Upper lobe of left lung (tissue), 6 donors: ENCODE data around the gene HACD2. TPM values are rescaled to one million over a fixed set of nuclear protein-coding genes. Genes with fewer than 3 reads are reported as not detected.

Experiments
- ATAC-seq, 2 donors: fragments of 200-7000 bp; cut with Tn5 transposase; one replicate each; pipeline ENCODE4 v1.9.1; 2022; ENCODE audit warnings: mild to moderate bottlenecking in 2 of 2, moderate library complexity in 2 of 2; ENCODE audit not compliant: low FRiP score in 2 of 2
- DNase-seq, 2 donors: peaks; one replicate each; pipeline ENCODE4 v3.0.0-alpha.2; 2019 to 2020
- H3K27ac ChIP-seq, 4 donors: fragments of 200-600 bp; sonication (generic); one replicate each; pipeline ENCODE4 v1.5.1; 2016 to 2019
- H3K27me3 ChIP-seq, 4 donors: fragments of 200-600 bp; sonication (generic); one replicate each; pipeline ENCODE4 v1.5.1; 2017 to 2019
- H3K36me3 ChIP-seq, 4 donors: fragments of 200-600 bp; sonication (generic); one replicate each; pipeline ENCODE4 v1.5.1; 2016 to 2019
- H3K4me1 ChIP-seq, 4 donors: fragments of 200-600 bp; sonication (generic); one replicate each; pipeline ENCODE4 v1.5.1; 2018 to 2019
- H3K4me3 ChIP-seq, 4 donors: fragments of 200-600 bp; sonication (generic); one replicate each; pipeline ENCODE4 v1.5.1; 2017 to 2019; ENCODE audit warnings: mild to moderate bottlenecking in 2 of 4, moderate library complexity in 1 of 4
- H3K9me3 ChIP-seq, 4 donors: fragments of 200-600 bp; sonication (generic); one replicate each; pipeline ENCODE4 v1.5.1; 2018 to 2019
- CTCF ChIP-seq, 6 experiments: fragments of 450-650 bp in 4 of 6; fragments of 200-600 bp in 2 of 6; sonication (generic) in 2 of 6; IDR thresholded peaks; one replicate each; pipeline ENCODE4 v1.5.1; 2016 to 2019; ENCODE audit warnings: antibody characterized with exemption in 6 of 6
- EP300 ChIP-seq, 4 donors: sonication (generic); formaldehyde crosslinking; IDR thresholded peaks; one replicate each; pipeline ENCODE4 v1.5.1; 2017; ENCODE audit warnings: antibody characterized with exemption in 4 of 4, control low read depth in 2 of 4
- POLR2A ChIP-seq, 4 donors: fragments of 450-650 bp; IDR thresholded peaks; one replicate each; pipeline ENCODE4 v1.5.1; 2016 to 2017; ENCODE audit warnings: antibody characterized with exemption in 4 of 4, mild to moderate bottlenecking in 2 of 4
- POLR2AphosphoS5 ChIP-seq, 2 donors: sonication (generic); formaldehyde crosslinking; IDR thresholded peaks; one replicate each; pipeline ENCODE4 v1.5.1; 2017; ENCODE audit warnings: antibody characterized with exemption in 2 of 2
- WGBS, 2 donors: methylation state at CpG; one replicate each; pipeline ENCODE4 v1.1.5; 2017 to 2018; 5-methylcytosine and 5-hydroxymethylcytosine counted together
- total RNA-seq, 6 donors: library from RNA; depleted of rRNA in 4 of 6; stranded (reverse); fragments of >200 nt in 4 of 6; gene quantifications; one replicate each; pipeline versions ENCODE4 v1.1.0 to v1.2.1, GENCODE V29; 2016 to 2021
- donor health status: DM: no; HTN: no; CAD: no; lungs with moderate emphysema.
- donor health status: DM: no; HTN: yes; CAD: no; lungs with severe emphysema.

Gene HACD2
- total RNA-seq, 6 donors from 2014 or later = 12.5 to 60.4 (median 39.1) TPM

GRCh38 chr3:123480428-123480827, 104.4 kb downstream of the HACD2 start:
- Histone ChIP-seq H3K4me3 (no peak overlapping the region), H3K36me3 (no peaks in the 10 kb centered on the region), H3K9me3 (no peaks in the 10 kb centered on the region), H3K4me1 (no peaks in the 10 kb centered on the region), H3K27me3 (no peaks in the 10 kb centered on the region), H3K27ac (no peak overlapping the region)
- 61 to 76% methylated on average over 3 to 4 of the region's 4 CpGs for WGBS, 2 donors
- DNase-seq = no peak
- no peak for ATAC-seq
- no peak for TF ChIP-seq EP300 (IDR thresholded peaks at IDR 0.05)

- Histone ChIP-seq H3K4me1 (no peaks in the 10 kb centered on the region), H3K27me3 (no peaks in the 10 kb centered on the region), H3K27ac (no peak overlapping the region), H3K36me3 (no peaks in the 10 kb centered on the region), H3K9me3 (no peaks in the 10 kb centered on the region), H3K4me3 (no peak overlapping the region)
- DNase-seq (no peak), ATAC-seq (no peak)
- WGBS, 2 donors = 90 to 92% methylated on average over 10 of the region's 10 CpGs
- no peak for TF ChIP-seq POLR2A (IDR thresholded peaks at IDR 0.05)
- no peak for TF ChIP-seq POLR2AphosphoS5 (IDR thresholded peaks at IDR 0.05)
- TF ChIP-seq CTCF (IDR thresholded peaks at IDR 0.05) = no peak
- no peak for TF ChIP-seq EP300 (IDR thresholded peaks at IDR 0.05)
Observed at GRCh38 chr3:123479891-123480290, 105.0 kb downstream of the HACD2 start.

GRCh38 chr3:123478314-123478713, 106.5 kb downstream of the HACD2 start:
- H3K36me3 ChIP-seq = no peaks in the 10 kb centered on the region
- DNase-seq = no peak
- H3K4me3 ChIP-seq = no peak overlapping the region
- no peak overlapping the region for H3K27ac ChIP-seq
- no peaks in the 10 kb centered on the region for H3K27me3 ChIP-seq
- H3K4me1 ChIP-seq = no peaks in the 10 kb centered on the region
- H3K9me3 ChIP-seq = no peaks in the 10 kb centered on the region
- 43% methylated on average over 2 of the region's 2 CpGs; no CpG with 5 or more reads in 1 of the 2 donors for WGBS, 2 donors
- TF ChIP-seq POLR2AphosphoS5 (IDR thresholded peaks at IDR 0.05) = no peak
- no peak for TF ChIP-seq POLR2A (IDR thresholded peaks at IDR 0.05)
- TF ChIP-seq CTCF (IDR thresholded peaks at IDR 0.05) = no peak
- TF ChIP-seq EP300 (IDR thresholded peaks at IDR 0.05) = no peak
- ATAC-seq = no peak

GRCh38 chr3:123476967-123477750, 107.7 kb downstream of the HACD2 start:
- Histone ChIP-seq H3K4me3 (no peak overlapping the region), H3K4me1 (no peaks in the 10 kb centered on the region), H3K9me3 (no peaks in the 10 kb centered on the region), H3K27ac (no peak overlapping the region), H3K27me3 (no peaks in the 10 kb centered on the region), H3K36me3 (no peaks in the 10 kb centered on the region)
- TF ChIP-seq POLR2A (IDR thresholded peaks at IDR 0.05) (no peak), CTCF (IDR thresholded peaks at IDR 0.05) (no peak), EP300 (IDR thresholded peaks at IDR 0.05) (no peak), POLR2AphosphoS5 (IDR thresholded peaks at IDR 0.05) (no peak)
- DNase-seq (no peak), ATAC-seq (no peak)
- WGBS, 2 donors = 77 to 84% methylated on average over 15 of the region's 15 CpGs

GRCh38 chr3:123475786-123476185, 109.1 kb downstream of the HACD2 start:
- Histone ChIP-seq H3K27me3 (no peaks in the 10 kb centered on the region), H3K4me3 (no peak overlapping the region), H3K9me3 (no peaks in the 10 kb centered on the region), H3K36me3 (no peaks in the 10 kb centered on the region), H3K27ac (no peak overlapping the region), H3K4me1 (no peaks in the 10 kb centered on the region)
- ATAC-seq = no peak
- no peak for DNase-seq
- WGBS, 2 donors = 65 to 76% methylated on average over 7 of the region's 7 CpGs
- TF ChIP-seq POLR2A (IDR thresholded peaks at IDR 0.05) = no peak

GRCh38 chr3:123471106-123471505, 113.7 kb downstream of the HACD2 start:
- TF ChIP-seq EP300 (IDR thresholded peaks at IDR 0.05) (no peak), CTCF (IDR thresholded peaks at IDR 0.05) (no peak), POLR2AphosphoS5 (IDR thresholded peaks at IDR 0.05) (no peak), POLR2A (IDR thresholded peaks at IDR 0.05) (no peak)
- H3K4me1 ChIP-seq = no peaks in the 10 kb centered on the region
- H3K4me3 ChIP-seq = no peak overlapping the region
- H3K27ac ChIP-seq = no peak overlapping the region
- H3K27me3 ChIP-seq = no peaks in the 10 kb centered on the region
- DNase-seq (no peak), ATAC-seq (no peak)
- 95 to 97% methylated on average over 5 of the region's 5 CpGs for WGBS, 2 donors
- no peaks in the 10 kb centered on the region for H3K9me3 ChIP-seq
- no peaks in the 10 kb centered on the region for H3K36me3 ChIP-seq
